HepG2 (cell line): ENCODE results near the gene FAM240A. TPM values are rescaled to one million over a fixed set of nuclear protein-coding genes. Genes with fewer than 3 reads are reported as not detected.

ENCODE experiments used
- ATAC-seq: fragments of 200-7000 bp; cut with Tn5 transposase; 3 replicates; pipeline ENCODE4 v1.9.1; 2020; ENCODE audit warnings: mild to moderate bottlenecking, moderate library complexity
- BruUV-seq: library from RNA; stranded (reverse); fragments of 400-500 nt; replicated peaks from 2 replicates; lab custom pipeline; 2021; lab: Mats Ljungman, UMichigan
- CTCF ChIA-PET: fragments of 300-600 bp; formaldehyde crosslinking; extraction: SDS; loops from one replicate; lab custom pipeline; 2021; ENCODE audit warnings: low total read pairs, inconsistent platforms, low intra/inter-chr PET ratio; lab: Yijun Ruan, JAX
- POLR2A ChIA-PET: fragments of 350-600 bp; sonication (Branson Sonifier 250); formaldehyde crosslinking; loops from one replicate; lab custom pipeline; 2020; ENCODE audit warnings: antibody characterized with exemption, inconsistent platforms; lab: Yijun Ruan, JAX
- DNase-seq: peaks from one replicate; pipeline ENCODE4 v3.0.0-alpha.2; 2015; ENCODE audit warnings: low spot score
- FAIRE-seq: peaks from 3 replicates; lab custom pipeline; 2011; peaks lifted over from hg19 to GRCh38; lab: Jason Lieb, UNC
- H2AFZ ChIP-seq: one replicate; pipeline ENCODE4 v1.6.1; 2011; ENCODE audit warnings: low read length, inconsistent platforms
- H3K27ac ChIP-seq: fragments of 300-600 bp; 3 replicates; pipeline ENCODE4 v1.8.0; 2011; ENCODE audit warnings: mixed run types, mild to moderate bottlenecking, mixed read lengths, low read length, inconsistent platforms; ENCODE audit not compliant: insufficient read depth; ENCODE audit errors: extremely low read length
- H3K27me3 ChIP-seq, 2 experiments: fragments of 200-600 bp in 1 of 2; 2 replicates in 1 of 2; 3 replicates in 1 of 2; pipeline versions ENCODE4 v1.6.0 to v1.8.0; 2011; ENCODE audit warnings: low read length in 2 of 2, mild to moderate bottlenecking in 2 of 2, moderate library complexity in 2 of 2, inconsistent platforms in 1 of 2; ENCODE audit not compliant: insufficient read depth in 2 of 2, control insufficient read depth in 1 of 2
- H3K36me3 ChIP-seq, 2 experiments: fragments of 200-600 bp in 1 of 2; replicated peaks in 1 of 2; 2 replicates in 1 of 2; 3 replicates in 1 of 2; pipeline versions ENCODE4 v1.5.1 to v1.8.0; 2011; ENCODE audit warnings: low read length in 2 of 2, inconsistent platforms in 1 of 2; ENCODE audit not compliant: insufficient read depth in 2 of 2, control insufficient read depth in 1 of 2
- H3K4me1 ChIP-seq: 2 replicates; pipeline ENCODE4 v1.5.1; 2012; ENCODE audit warnings: low read length, inconsistent platforms; ENCODE audit not compliant: insufficient read depth
- H3K4me2 ChIP-seq: 2 replicates; pipeline ENCODE4 v1.6.0; 2011; ENCODE audit warnings: low read depth, low read length, inconsistent platforms
- H3K4me3 ChIP-seq, 3 experiments: fragments of 200-600 bp in 1 of 3; sonication (generic), shearing (Covaris generic) in 1 of 3; replicated peaks in 1 of 3; 2 replicates each; pipeline ENCODE4 v1.5.1; 2011 to 2016; ENCODE audit warnings: low read length in 3 of 3, inconsistent platforms in 2 of 3, low read depth in 2 of 3, mild to moderate bottlenecking in 2 of 3, control low read depth in 1 of 3, mixed read lengths in 1 of 3; ENCODE audit not compliant: insufficient read depth in 1 of 3
- H3K79me2 ChIP-seq: one replicate; pipeline ENCODE4 v1.6.1; 2011; ENCODE audit warnings: low read length, inconsistent platforms; ENCODE audit not compliant: insufficient read depth
- H3K9ac ChIP-seq: 2 replicates; pipeline ENCODE4 v1.6.0; 2011; ENCODE audit warnings: mild to moderate bottlenecking, low read depth, low read length, inconsistent platforms; ENCODE audit not compliant: insufficient read depth
- H3K9me3 ChIP-seq: 2 replicates; pipeline ENCODE4 v1.5.1; 2012; ENCODE audit warnings: mild to moderate bottlenecking, low read length
- H4K20me1 ChIP-seq: 2 replicates; pipeline ENCODE4 v1.6.0; 2011; ENCODE audit warnings: inconsistent platforms, mild to moderate bottlenecking, low read length, moderate library complexity; ENCODE audit not compliant: insufficient read depth
- CEBPB ChIP-seq: IDR thresholded peaks from 2 replicates; pipeline ENCODE4 v1.6.1; 2011; ENCODE audit warnings: low read depth, low read length, improper control_type of control experiment, borderline replicate concordance
- KLF11 ChIP-seq: IDR thresholded peaks from 2 replicates; pipeline ENCODE4 v1.6.1; 2016; ENCODE audit warnings: missing compliant biosample characterization
- NR2C2 ChIP-seq: sonication (generic); formaldehyde crosslinking; IDR thresholded peaks from 2 replicates; pipeline ENCODE4 v1.4.0; 2020; ENCODE audit warnings: missing genetic modification reagents, mild to moderate bottlenecking, moderate library complexity, borderline replicate concordance
- PAWR ChIP-seq: sonication (generic); formaldehyde crosslinking; IDR thresholded peaks from 2 replicates; pipeline ENCODE4 v1.4.0; 2020; ENCODE audit warnings: missing genetic modification reagents, mild to moderate bottlenecking, borderline replicate concordance
- RCOR2 ChIP-seq: IDR thresholded peaks from 2 replicates; pipeline ENCODE4 v1.6.1; 2016; ENCODE audit warnings: missing biosample characterization, missing genetic modification reagents
- ZNF230 ChIP-seq: sonication (generic); formaldehyde crosslinking; IDR thresholded peaks from 2 replicates; pipeline ENCODE4 v1.4.0; 2020; ENCODE audit warnings: mild to moderate bottlenecking, missing genetic modification reagents
- ZNF350 ChIP-seq: sonication (generic); formaldehyde crosslinking; IDR thresholded peaks from 2 replicates; pipeline ENCODE4 v1.4.0; 2020; ENCODE audit warnings: mild to moderate bottlenecking, low read depth, missing genetic modification reagents, borderline replicate concordance
- ZNF407 ChIP-seq: sonication (generic); formaldehyde crosslinking; IDR thresholded peaks from one replicate; pipeline ENCODE4 v1.5.1; 2020; ENCODE audit warnings: mild to moderate bottlenecking, missing genetic modification reagents; ENCODE audit errors: not compliant biosample characterization
- ZNF605 ChIP-seq: sonication (generic); formaldehyde crosslinking; IDR thresholded peaks from 2 replicates; pipeline ENCODE4 v1.8.0; 2022; ENCODE audit warnings: mild to moderate bottlenecking, missing genetic modification reagents
- ZNF724P ChIP-seq: sonication (generic); formaldehyde crosslinking; IDR thresholded peaks from 2 replicates; pipeline ENCODE4 v1.8.0; 2022; ENCODE audit warnings: missing genetic modification reagents, borderline replicate concordance
- ZNF749 ChIP-seq: sonication (generic); formaldehyde crosslinking; IDR thresholded peaks from 2 replicates; pipeline ENCODE4 v1.8.0; 2022; ENCODE audit warnings: mild to moderate bottlenecking, missing genetic modification reagents, moderate library complexity, borderline replicate concordance
- WGBS: methylation state at CpG from one replicate; pipeline ENCODE4 v1.1.6; 2017; ENCODE audit warnings: low lambda C conversion rate; 5-methylcytosine and 5-hydroxymethylcytosine counted together
- in situ Hi-C: cut with HindIII; loops from 2 replicates; pipeline ENCODE4 v1.10.0; 2017; ENCODE audit warnings: low pct_unique_long_range_greater_than_20kb; ENCODE audit not compliant: extremely low pct_ligation_motif_present
- intact Hi-C: fragments of 100-400 bp; cut with micrococcal nuclease; formaldehyde crosslinking; loops from one replicate; pipeline ENCODE4 v1.10.0; 2022; ENCODE audit not compliant: unreplicated experiment
- polyA plus RNA-seq, 8 experiments: library from polyadenylated mRNA; depleted of rRNA in 3 of 8; stranded (reverse) in 7 of 8; unstranded in 1 of 8; fragments of >200 nt; fragmentation: Illumina TruSeq in 4 of 8; extraction: Trizol in 4 of 8; gene quantifications; 2 replicates each; pipeline versions ENCODE4 v1.2.1 to v1.2.3, GENCODE V29; 2011 to 2016; ENCODE audit warnings: low read depth in 4 of 8, missing spikeins in 1 of 8, mixed read lengths in 1 of 8; ENCODE audit not compliant: insufficient read depth in 1 of 8
- total RNA-seq, 5 experiments: library from RNA; depleted of rRNA; stranded (reverse); fragments of >200 nt; fragmentation: Illumina TruSeq; extraction: Trizol; gene quantifications; 2 replicates each; pipeline ENCODE4 v1.2.3, GENCODE V29; 2016; ENCODE audit warnings: low read depth in 1 of 5

Gene FAM240A
- total and polyA plus RNA-seq, 2 of the 13 experiments (the other 11 are each of a cell fraction or from before 2014, with no cell fraction given): not detected

GRCh38 chr3:46595819-46596314 is 16.5 kb upstream of the FAM240A start:
- H3K4me3 ChIP-seq: no peak overlapping the region
- H3K27ac ChIP-seq: no peak overlapping the region
- no peaks in the 10 kb centered on the region for H3K79me2 ChIP-seq
- intact Hi-C loops (no loop called here), in situ Hi-C loops (no loop called here)
- H4K20me1 ChIP-seq: no peaks in the 10 kb centered on the region
- BruUV-seq: no TSS peak
- no peaks in the 10 kb centered on the region for H3K36me3 ChIP-seq
- WGBS: 62% methylated on average over 6 of the region's 8 CpGs
- ATAC-seq (no peak), FAIRE-seq (no peak), DNase-seq (no peak)
- ChIA-PET POLR2A (interaction anchor here (1.3 kb wide), 1 partner anchor 10 kb away, joined by 4 read pairs; no protein-coding TSS in a partner anchor), CTCF (no interaction called here)
- TF ChIP-seq CEBPB: peak; percentile 50; the same call in 1 of the 2 replicates
- TF ChIP-seq ZNF749 (CRISPR knock-in tag): no peak
- no peak overlapping the region for H2AFZ ChIP-seq
- no peak overlapping the region for H3K4me2 ChIP-seq
- H3K9me3 ChIP-seq: no peaks in the 10 kb centered on the region
- H3K9ac ChIP-seq: no peak overlapping the region
- H3K27me3 ChIP-seq: no peaks in the 10 kb centered on the region; a peak in 1 of 5 replicates
- H3K4me1 ChIP-seq: no peaks in the 10 kb centered on the region

- 44% methylated on average over 5 of the region's 5 CpGs for WGBS
- no peak for TF ChIP-seq ZNF724P
- TF ChIP-seq NR2C2 (CRISPR knock-in tag): no peak
- TF ChIP-seq RCOR2: no peak
- no peak for TF ChIP-seq ZNF407
- no peak for TF ChIP-seq ZNF230 (CRISPR knock-in tag)
- TF ChIP-seq KLF11 (CRISPR knock-in tag): no peak
- TF ChIP-seq ZNF605: no peak
- TF ChIP-seq ZNF350: no peak
- TF ChIP-seq PAWR (CRISPR knock-in tag): no peak
- POLR2A ChIA-PET: interaction anchor here (1.8 kb wide), 1 partner anchor 12 kb away, joined by 3 read pairs; the partner anchor contains the start of gene FAM240A
- Histone ChIP-seq H3K79me2 (no peaks in the 10 kb centered on the region), H3K4me1 (peaks cover 18% of the 10 kb centered on the region), H3K27me3 (no peaks in the 10 kb centered on the region; a peak in 1 of 5 replicates), H4K20me1 (no peaks in the 10 kb centered on the region), H3K36me3 (no peaks in the 10 kb centered on the region), H3K4me2 (no peak overlapping the region), H3K27ac (no peak overlapping the region), H3K9ac (no peak overlapping the region), H3K9me3 (no peaks in the 10 kb centered on the region), H3K4me3 (no peak overlapping the region), H2AFZ (no peak overlapping the region)
- in situ Hi-C loops: no loop called here
- FAIRE-seq (no peak), DNase-seq (no peak), ATAC-seq (no peak)
- intact Hi-C loops: no loop called here
- no TSS peak for BruUV-seq
- CTCF ChIA-PET: no interaction called here
Measured at GRCh38 chr3:46599590-46599989, 12.7 kb upstream of the FAM240A start.
